Mesenchymal stem cell (in vitro differentiated cells and primary cell): ENCODE measurements around the gene KPNA1.

Source experiments
- DNase-seq: peaks from one replicate; pipeline ENCODE4 v3.0.0-alpha.2; 2013
- H2AFZ ChIP-seq: one replicate; pipeline ENCODE4 v1.6.1; 2013; ENCODE audit warnings: low read depth, mild to moderate bottlenecking, control low read depth, inconsistent platforms, low read length, moderate library complexity
- H2AK5ac ChIP-seq: 2 replicates; pipeline ENCODE4 v1.6.1; 2013; ENCODE audit warnings: low read length, moderate library complexity, mild to moderate bottlenecking, inconsistent platforms; ENCODE audit not compliant: severe bottlenecking
- H2BK120ac ChIP-seq: one replicate; pipeline ENCODE4 v1.6.1; 2013; ENCODE audit warnings: low read depth, mild to moderate bottlenecking, inconsistent platforms, low read length, moderate library complexity
- H2BK12ac ChIP-seq, 2 experiments: one replicate each; pipeline ENCODE4 v1.6.1; 2013; ENCODE audit warnings: inconsistent platforms in 2 of 2, low read length in 2 of 2, mild to moderate bottlenecking in 2 of 2, moderate library complexity in 2 of 2, control low read depth in 1 of 2
- H2BK15ac ChIP-seq: one replicate; pipeline ENCODE4 v1.6.1; 2013; ENCODE audit warnings: mild to moderate bottlenecking, low read depth, inconsistent platforms; ENCODE audit not compliant: poor library complexity, severe bottlenecking
- H2BK5ac ChIP-seq: 2 replicates; pipeline ENCODE4 v1.6.1; 2013; ENCODE audit warnings: low read depth, mild to moderate bottlenecking, low read length, control low read depth, inconsistent platforms; ENCODE audit not compliant: poor library complexity, severe bottlenecking
- H3K14ac ChIP-seq, 2 experiments: one replicate each; pipeline ENCODE4 v1.6.1; 2013; ENCODE audit warnings: inconsistent platforms in 2 of 2, low read length in 2 of 2, control low read depth in 1 of 2, mild to moderate bottlenecking in 1 of 2, moderate library complexity in 1 of 2
- H3K18ac ChIP-seq, 2 experiments: one replicate each; pipeline ENCODE4 v1.6.1; 2013; ENCODE audit warnings: inconsistent platforms in 2 of 2, low read length in 2 of 2, control low read depth in 1 of 2, low read depth in 1 of 2, mild to moderate bottlenecking in 1 of 2
- H3K23ac ChIP-seq, 2 experiments: one replicate each; pipeline ENCODE4 v1.6.1; 2013; ENCODE audit warnings: inconsistent platforms in 2 of 2, low read length in 2 of 2, mild to moderate bottlenecking in 2 of 2, moderate library complexity in 2 of 2, control low read depth in 1 of 2
- H3K27ac ChIP-seq: 2 replicates; pipeline ENCODE4 v1.5.1; 2013; ENCODE audit warnings: mild to moderate bottlenecking, moderate library complexity, low read length, control low read depth, inconsistent platforms; ENCODE audit not compliant: poor library complexity, severe bottlenecking
- H3K27me3 ChIP-seq, 2 experiments: 2 replicates each; pipeline versions ENCODE4 v1.6.1 to v1.7.0; 2013; ENCODE audit warnings: low read length in 2 of 2, mild to moderate bottlenecking in 2 of 2, moderate library complexity in 2 of 2, control low read depth in 1 of 2, inconsistent platforms in 1 of 2; ENCODE audit not compliant: control insufficient read depth in 1 of 2, insufficient read depth in 1 of 2
- H3K36me3 ChIP-seq, 2 experiments: 2 replicates each; pipeline versions ENCODE4 v1.6.1 to v1.7.0; 2013; ENCODE audit warnings: low read length in 2 of 2, control low read depth in 1 of 2, inconsistent platforms in 1 of 2, low read depth in 1 of 2, mild to moderate bottlenecking in 1 of 2; ENCODE audit not compliant: insufficient read depth in 2 of 2, control insufficient read depth in 1 of 2
- H3K4ac ChIP-seq, 2 experiments: one replicate each; pipeline ENCODE4 v1.6.1; 2013; ENCODE audit warnings: inconsistent platforms in 2 of 2, low read length in 2 of 2, mild to moderate bottlenecking in 2 of 2, moderate library complexity in 2 of 2, control low read depth in 1 of 2, low read depth in 1 of 2
- H3K4me1 ChIP-seq: 2 replicates; pipeline ENCODE4 v1.6.1; 2013; ENCODE audit warnings: low read depth, low read length, control low read depth; ENCODE audit not compliant: control insufficient read depth, insufficient read depth
- H3K4me2 ChIP-seq: 2 replicates; pipeline ENCODE4 v1.6.1; 2013; ENCODE audit warnings: low read length, mild to moderate bottlenecking, inconsistent platforms; ENCODE audit not compliant: poor library complexity, severe bottlenecking
- H3K4me3 ChIP-seq, 2 experiments: 2 replicates each; pipeline versions ENCODE4 v1.5.1 to v1.7.0; 2013; ENCODE audit warnings: low read length in 2 of 2, mild to moderate bottlenecking in 2 of 2, control low read depth in 1 of 2, low read depth in 1 of 2; ENCODE audit not compliant: insufficient read depth in 1 of 2
- H3K79me1 ChIP-seq: replicated peaks from 2 replicates; pipeline ENCODE4 v1.6.1; 2013; ENCODE audit warnings: mild to moderate bottlenecking, control low read depth, low read length, inconsistent platforms; ENCODE audit not compliant: poor library complexity, severe bottlenecking
- H3K9ac ChIP-seq: 2 replicates; pipeline ENCODE4 v1.7.0; 2013; ENCODE audit warnings: mild to moderate bottlenecking, low read length, moderate library complexity
- H3K9me3 ChIP-seq: 2 replicates; pipeline ENCODE4 v1.7.0; 2013; ENCODE audit warnings: mild to moderate bottlenecking, low read length; ENCODE audit not compliant: control insufficient read depth
- H4K8ac ChIP-seq: one replicate; pipeline ENCODE4 v1.6.1; 2013; ENCODE audit warnings: inconsistent platforms, mild to moderate bottlenecking, low read length, moderate library complexity
- H4K91ac ChIP-seq: one replicate; pipeline ENCODE4 v1.6.1; 2013; ENCODE audit warnings: mild to moderate bottlenecking, low read length, inconsistent platforms
- WGBS: methylation state at CpG from one replicate; pipeline ENCODE4 v1.1.7; 2013; ENCODE audit warnings: mixed read lengths; 5-methylcytosine and 5-hydroxymethylcytosine counted together

KPNA1 gene

GRCh38 chr3:122523317-122523716 lies 8.6 kb upstream of the KPNA1 start:
- H3K36me3 ChIP-seq: peaks cover 5 to 27% of the 10 kb centered on the region in 2 experiments
- H4K8ac ChIP-seq: no peak overlapping the region
- no peak for DNase-seq
- no peaks in the 10 kb centered on the region for H3K27me3 ChIP-seq
- no peak overlapping the region for H2AFZ ChIP-seq
- H3K4me3 ChIP-seq: no peak overlapping the region
- H2BK120ac ChIP-seq: no peak overlapping the region
- H3K9me3 ChIP-seq: no peaks in the 10 kb centered on the region
- 85% methylated on average over 5 of the region's 11 CpGs for WGBS
- no peaks in the 10 kb centered on the region for H3K79me1 ChIP-seq
- H3K4me2 ChIP-seq: no peak overlapping the region
- H2AK5ac ChIP-seq: no peak overlapping the region
- H4K91ac ChIP-seq: no peak overlapping the region
- no peak overlapping the region for H3K14ac ChIP-seq
- no peak overlapping the region for H2BK12ac ChIP-seq
- no peak overlapping the region for H2BK5ac ChIP-seq
- no peak overlapping the region for H3K23ac ChIP-seq
- H2BK15ac ChIP-seq: no peak overlapping the region
- H3K9ac ChIP-seq: no peak overlapping the region
- H3K27ac ChIP-seq: no peak overlapping the region
- no peak overlapping the region for H3K4ac ChIP-seq
- no peaks in the 10 kb centered on the region for H3K4me1 ChIP-seq
- H3K18ac ChIP-seq: no peak overlapping the region

GRCh38 chr3:122520861-122521260 lies 6.1 kb upstream of the KPNA1 start:
- H3K9ac ChIP-seq: no peak overlapping the region
- H2AK5ac ChIP-seq: no peak overlapping the region
- H3K4me2 ChIP-seq: no peak overlapping the region
- no peaks in the 10 kb centered on the region for H3K27me3 ChIP-seq
- no peaks in the 10 kb centered on the region for H3K9me3 ChIP-seq
- H3K4me3 ChIP-seq: no peak overlapping the region
- no peak overlapping the region for H2BK12ac ChIP-seq
- no peak overlapping the region for H4K8ac ChIP-seq
- no peak overlapping the region for H2BK15ac ChIP-seq
- 92% methylated on average over 4 of the region's 4 CpGs for WGBS
- no peak overlapping the region for H3K4ac ChIP-seq
- H3K79me1 ChIP-seq: no peaks in the 10 kb centered on the region
- no peak overlapping the region for H2BK120ac ChIP-seq
- no peak for DNase-seq
- H3K27ac ChIP-seq: no peak overlapping the region
- no peaks in the 10 kb centered on the region for H3K4me1 ChIP-seq
- peaks cover 0 to 3% of the 10 kb centered on the region in 2 experiments for H3K36me3 ChIP-seq
- no peak overlapping the region for H3K14ac ChIP-seq
- H3K18ac ChIP-seq: no peak overlapping the region
- no peak overlapping the region for H3K23ac ChIP-seq
- H4K91ac ChIP-seq: no peak overlapping the region
- no peak overlapping the region for H2AFZ ChIP-seq
- H2BK5ac ChIP-seq: no peak overlapping the region

GRCh38 chr3:122519693-122520092 lies 5.0 kb upstream of the KPNA1 start:
- no peaks in the 10 kb centered on the region for H3K4me1 ChIP-seq

GRCh38 chr3:122516846-122517360 lies 2.2 kb upstream of the KPNA1 start:
- H3K9me3 ChIP-seq: no peaks in the 10 kb centered on the region
- H3K27me3 ChIP-seq: no peaks in the 10 kb centered on the region
- no peak overlapping the region for H3K23ac ChIP-seq
- WGBS: 90% methylated on average over 6 of the region's 6 CpGs
- H3K4me3 ChIP-seq: no peak overlapping the region
- no peak overlapping the region for H2BK5ac ChIP-seq
- no peak overlapping the region for H2BK120ac ChIP-seq
- no peak overlapping the region for H2AFZ ChIP-seq
- no peak overlapping the region for H4K8ac ChIP-seq
- no peak for DNase-seq
- no peak overlapping the region for H3K9ac ChIP-seq
- H3K18ac ChIP-seq: no peak overlapping the region
- H3K27ac ChIP-seq: no peak overlapping the region
- no peak overlapping the region for H3K4me2 ChIP-seq
- H2BK15ac ChIP-seq: no peak overlapping the region
- no peak overlapping the region for H3K14ac ChIP-seq
- H3K4me1 ChIP-seq: peaks cover 3% of the 10 kb centered on the region
- H3K4ac ChIP-seq: no peak overlapping the region
- no peaks in the 10 kb centered on the region for H3K79me1 ChIP-seq
- no peak overlapping the region for H2AK5ac ChIP-seq
- no peak overlapping the region for H2BK12ac ChIP-seq
- H4K91ac ChIP-seq: no peak overlapping the region
- H3K36me3 ChIP-seq: no peaks in the 10 kb centered on the region

More at GRCh38 chr3:122519693-122520092, 5.0 kb upstream of the KPNA1 start:
- Histone ChIP-seq H3K36me3 (no peaks in the 10 kb centered on the region), H4K91ac (no peak overlapping the region), H3K27ac (no peak overlapping the region), H3K18ac (no peak overlapping the region), H3K4ac (no peak overlapping the region), H2AK5ac (no peak overlapping the region), H2BK120ac (no peak overlapping the region), H3K4me3 (no peak overlapping the region), H3K9me3 (no peaks in the 10 kb centered on the region), H3K14ac (no peak overlapping the region), H3K9ac (no peak overlapping the region), H2BK15ac (no peak overlapping the region), H3K4me2 (no peak overlapping the region), H2AFZ (no peak overlapping the region), H3K23ac (no peak overlapping the region), H3K27me3 (no peaks in the 10 kb centered on the region), H2BK12ac (no peak overlapping the region), H4K8ac (no peak overlapping the region), H3K79me1 (no peaks in the 10 kb centered on the region), H2BK5ac (no peak overlapping the region)
- no peak for DNase-seq
